ENCODE data around the gene CCNT1. TPM values are rescaled to one million over a fixed set of nuclear protein-coding genes. Genes with fewer than 3 reads are reported as not detected.

Gene CCNT1
- polyA plus RNA-seq, 1 donor from 2014 or later = 28.2 TPM

- H3K27ac ChIP-seq (ENCODE audit: low read length) = no peak overlapping the region
- no peaks in the 10 kb centered on the region for H4K20me1 ChIP-seq (ENCODE audit: insufficient read depth)
- TF ChIP-seq TAF1 (IDR thresholded peaks at IDR 0.05; ENCODE audit: low read depth) = no peak
- TF ChIP-seq, protein P1, sequence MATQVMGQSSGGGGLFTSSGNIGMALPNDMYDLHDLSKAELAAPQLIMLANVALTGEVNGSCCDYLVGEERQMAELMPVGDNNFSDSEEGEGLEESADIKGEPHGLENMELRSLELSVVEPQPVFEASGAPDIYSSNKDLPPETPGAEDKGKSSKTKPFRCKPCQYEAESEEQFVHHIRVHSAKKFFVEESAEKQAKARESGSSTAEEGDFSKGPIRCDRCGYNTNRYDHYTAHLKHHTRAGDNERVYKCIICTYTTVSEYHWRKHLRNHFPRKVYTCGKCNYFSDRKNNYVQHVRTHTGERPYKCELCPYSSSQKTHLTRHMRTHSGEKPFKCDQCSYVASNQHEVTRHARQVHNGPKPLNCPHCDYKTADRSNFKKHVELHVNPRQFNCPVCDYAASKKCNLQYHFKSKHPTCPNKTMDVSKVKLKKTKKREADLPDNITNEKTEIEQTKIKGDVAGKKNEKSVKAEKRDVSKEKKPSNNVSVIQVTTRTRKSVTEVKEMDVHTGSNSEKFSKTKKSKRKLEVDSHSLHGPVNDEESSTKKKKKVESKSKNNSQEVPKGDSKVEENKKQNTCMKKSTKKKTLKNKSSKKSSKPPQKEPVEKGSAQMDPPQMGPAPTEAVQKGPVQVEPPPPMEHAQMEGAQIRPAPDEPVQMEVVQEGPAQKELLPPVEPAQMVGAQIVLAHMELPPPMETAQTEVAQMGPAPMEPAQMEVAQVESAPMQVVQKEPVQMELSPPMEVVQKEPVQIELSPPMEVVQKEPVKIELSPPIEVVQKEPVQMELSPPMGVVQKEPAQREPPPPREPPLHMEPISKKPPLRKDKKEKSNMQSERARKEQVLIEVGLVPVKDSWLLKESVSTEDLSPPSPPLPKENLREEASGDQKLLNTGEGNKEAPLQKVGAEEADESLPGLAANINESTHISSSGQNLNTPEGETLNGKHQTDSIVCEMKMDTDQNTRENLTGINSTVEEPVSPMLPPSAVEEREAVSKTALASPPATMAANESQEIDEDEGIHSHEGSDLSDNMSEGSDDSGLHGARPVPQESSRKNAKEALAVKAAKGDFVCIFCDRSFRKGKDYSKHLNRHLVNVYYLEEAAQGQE (IDR thresholded peaks at IDR 0.05; ENCODE audit: borderline replicate concordance) = no peak
- no peak for TF ChIP-seq EZH2 (IDR thresholded peaks at IDR 0.05; ENCODE audit: borderline replicate concordance, insufficient read depth, low read length, poor library complexity, severe bottlenecking)
- no peak for TF ChIP-seq EP300 (conservative IDR thresholded peaks at IDR 0.05; ENCODE audit: poor library complexity, severe bottlenecking)
- no peak for TF ChIP-seq RAD21 (conservative IDR thresholded peaks at IDR 0.05)
- no peak for TF ChIP-seq SMC3 (conservative IDR thresholded peaks at IDR 0.05; ENCODE audit: poor library complexity)
- no peak for TF ChIP-seq MXI1 (conservative IDR thresholded peaks at IDR 0.05; ENCODE audit: poor library complexity, severe bottlenecking)
- TF ChIP-seq, protein P2, sequence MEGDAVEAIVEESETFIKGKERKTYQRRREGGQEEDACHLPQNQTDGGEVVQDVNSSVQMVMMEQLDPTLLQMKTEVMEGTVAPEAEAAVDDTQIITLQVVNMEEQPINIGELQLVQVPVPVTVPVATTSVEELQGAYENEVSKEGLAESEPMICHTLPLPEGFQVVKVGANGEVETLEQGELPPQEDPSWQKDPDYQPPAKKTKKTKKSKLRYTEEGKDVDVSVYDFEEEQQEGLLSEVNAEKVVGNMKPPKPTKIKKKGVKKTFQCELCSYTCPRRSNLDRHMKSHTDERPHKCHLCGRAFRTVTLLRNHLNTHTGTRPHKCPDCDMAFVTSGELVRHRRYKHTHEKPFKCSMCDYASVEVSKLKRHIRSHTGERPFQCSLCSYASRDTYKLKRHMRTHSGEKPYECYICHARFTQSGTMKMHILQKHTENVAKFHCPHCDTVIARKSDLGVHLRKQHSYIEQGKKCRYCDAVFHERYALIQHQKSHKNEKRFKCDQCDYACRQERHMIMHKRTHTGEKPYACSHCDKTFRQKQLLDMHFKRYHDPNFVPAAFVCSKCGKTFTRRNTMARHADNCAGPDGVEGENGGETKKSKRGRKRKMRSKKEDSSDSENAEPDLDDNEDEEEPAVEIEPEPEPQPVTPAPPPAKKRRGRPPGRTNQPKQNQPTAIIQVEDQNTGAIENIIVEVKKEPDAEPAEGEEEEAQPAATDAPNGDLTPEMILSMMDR (IDR thresholded peaks at IDR 0.05; ENCODE audit: poor library complexity, severe bottlenecking) = no peak
- TF ChIP-seq POLR2AphosphoS5 (IDR thresholded peaks at IDR 0.05) = no peak
- H3K9me2 ChIP-seq (ENCODE audit: insufficient read depth, low read length) = no peaks in the 10 kb centered on the region
- no peaks in the 10 kb centered on the region for H3F3A ChIP-seq (ENCODE audit: insufficient read depth, low read length, poor library complexity, severe bottlenecking)
- no peak overlapping the region for H3K4me3 ChIP-seq (ENCODE audit: low read length)
- H2AFZ ChIP-seq (ENCODE audit: low read depth, low read length) = no peak overlapping the region
- H3K79me2 ChIP-seq (replicated peaks; ENCODE audit: insufficient read depth, low read length) = peaks cover under 1% of the 10 kb centered on the region
- H3K4me2 ChIP-seq (ENCODE audit: low read length) = no peak overlapping the region
- H3K27me3 ChIP-seq (ENCODE audit: insufficient read depth, low read depth, low read length) = no peaks in the 10 kb centered on the region
- H3K9me3 ChIP-seq (ENCODE audit: low read length) = no peaks in the 10 kb centered on the region
- no peak overlapping the region for H3K9ac ChIP-seq (ENCODE audit: low read length)
- H3K36me3 ChIP-seq (ENCODE audit: insufficient read depth, low read length) = no peaks in the 10 kb centered on the region
Observed at GRCh38 chr12:48686615-48687334, 29.7 kb downstream of the CCNT1 start.

GRCh38 chr12:48686037-48686595 is 30.4 kb downstream of the CCNT1 start:
- Histone ChIP-seq H3K27ac (ENCODE audit: low read length) (no peak overlapping the region), H3K79me2 (replicated peaks; ENCODE audit: insufficient read depth, low read length) (peaks cover 7% of the 10 kb centered on the region), H3F3A (ENCODE audit: insufficient read depth, low read length, poor library complexity, severe bottlenecking) (no peaks in the 10 kb centered on the region), H4K20me1 (ENCODE audit: insufficient read depth) (no peaks in the 10 kb centered on the region), H2AFZ (ENCODE audit: low read depth, low read length) (no peak overlapping the region), H3K4me2 (ENCODE audit: low read length) (no peak overlapping the region), H3K4me3 (ENCODE audit: low read length) (no peak overlapping the region), H3K36me3 (ENCODE audit: insufficient read depth, low read length) (no peaks in the 10 kb centered on the region), H3K27me3 (ENCODE audit: insufficient read depth, low read depth, low read length) (no peaks in the 10 kb centered on the region), H3K9me3 (ENCODE audit: low read length) (no peaks in the 10 kb centered on the region), H3K9ac (ENCODE audit: low read length) (no peak overlapping the region), H3K9me2 (ENCODE audit: insufficient read depth, low read length) (no peaks in the 10 kb centered on the region)
- TF ChIP-seq, protein P2 (IDR thresholded peaks at IDR 0.05; ENCODE audit: poor library complexity, severe bottlenecking) = no peak
- TF ChIP-seq TAF1 (IDR thresholded peaks at IDR 0.05; ENCODE audit: low read depth) (no peak), SMC3 (conservative IDR thresholded peaks at IDR 0.05; ENCODE audit: poor library complexity) (no peak), MXI1 (conservative IDR thresholded peaks at IDR 0.05; ENCODE audit: poor library complexity, severe bottlenecking) (no peak)
